GM18526 (cell line): Measurements from ENCODE around the gene TP53TG5.

Experiments used
- POLR2A ChIP-seq: IDR thresholded peaks from 3 replicates; pipeline ENCODE4 v1.6.1; 2011; ENCODE audit not compliant: insufficient read length; ENCODE audit errors: extremely low read depth

The TP53TG5 gene

DNA sequence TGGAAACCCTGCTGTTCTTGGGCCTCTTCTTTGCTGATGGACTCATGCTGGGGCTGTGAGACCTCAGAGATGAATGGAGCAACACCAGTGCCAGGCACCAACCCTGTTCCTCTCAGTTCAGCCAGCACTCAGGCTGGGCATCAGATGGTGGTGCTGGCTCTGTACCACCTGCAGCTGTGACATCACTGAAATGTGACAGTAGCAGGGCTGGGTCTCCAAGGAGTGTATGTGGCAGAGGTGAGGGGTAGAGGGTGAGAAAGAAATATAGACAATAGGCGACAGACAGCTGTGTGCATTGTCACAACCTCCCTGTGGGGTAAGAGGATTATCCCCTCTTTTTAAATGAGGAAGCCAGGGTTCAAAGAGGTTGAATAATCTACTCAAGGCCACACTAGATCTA lies at the start of gene TP53TG5:
TP53TG5 (minus strand) TSS at position 135 of the 400 bp plus-strand sequence; CDS start at position 46, 89 bp downstream.
- no peak for TF ChIP-seq POLR2A

DNA sequence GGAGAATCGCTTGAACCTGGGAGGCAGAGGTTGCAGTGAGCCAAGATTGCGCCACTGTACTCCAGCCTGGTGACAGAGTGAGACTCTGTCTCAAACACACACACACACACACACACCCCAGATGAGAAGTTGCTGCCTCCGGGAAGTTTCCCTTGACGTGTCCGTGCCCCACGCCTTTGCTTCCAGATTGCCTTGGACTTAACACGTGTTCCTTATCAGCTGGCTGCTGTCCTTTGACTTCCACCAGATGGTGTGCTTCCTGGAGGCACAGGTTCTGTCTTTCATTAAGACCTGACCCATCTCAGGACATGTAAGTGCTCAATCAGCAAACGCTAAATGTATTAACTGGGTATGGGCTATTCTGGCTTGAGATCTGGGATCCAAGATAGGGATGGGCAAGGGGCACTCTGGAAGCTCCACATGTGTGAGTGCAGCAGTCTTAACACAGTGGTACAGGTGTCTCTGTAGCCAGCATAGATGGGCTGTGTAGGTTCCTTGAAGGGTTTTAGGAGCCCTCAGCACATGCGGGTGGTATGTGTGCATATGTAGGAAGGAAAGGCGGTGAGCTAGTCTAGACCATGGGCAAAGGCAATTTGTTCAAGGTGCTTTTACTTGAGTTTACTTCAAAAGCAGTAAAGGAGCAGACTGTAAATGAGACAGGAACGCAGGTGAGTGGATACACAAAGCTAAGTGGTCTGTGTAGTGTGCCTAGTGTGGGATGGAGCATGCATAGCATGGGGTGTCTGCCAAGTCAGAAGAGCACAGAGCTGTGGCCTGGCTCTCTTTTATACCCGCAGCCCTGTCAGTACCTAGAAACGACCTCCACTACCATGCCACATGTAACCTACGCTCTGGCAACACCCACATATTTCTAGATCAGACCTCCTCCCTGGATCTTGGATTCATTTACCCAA lies 49.4 kb upstream of the TP53TG5 start:
- TF ChIP-seq POLR2A: no peak

DNA sequence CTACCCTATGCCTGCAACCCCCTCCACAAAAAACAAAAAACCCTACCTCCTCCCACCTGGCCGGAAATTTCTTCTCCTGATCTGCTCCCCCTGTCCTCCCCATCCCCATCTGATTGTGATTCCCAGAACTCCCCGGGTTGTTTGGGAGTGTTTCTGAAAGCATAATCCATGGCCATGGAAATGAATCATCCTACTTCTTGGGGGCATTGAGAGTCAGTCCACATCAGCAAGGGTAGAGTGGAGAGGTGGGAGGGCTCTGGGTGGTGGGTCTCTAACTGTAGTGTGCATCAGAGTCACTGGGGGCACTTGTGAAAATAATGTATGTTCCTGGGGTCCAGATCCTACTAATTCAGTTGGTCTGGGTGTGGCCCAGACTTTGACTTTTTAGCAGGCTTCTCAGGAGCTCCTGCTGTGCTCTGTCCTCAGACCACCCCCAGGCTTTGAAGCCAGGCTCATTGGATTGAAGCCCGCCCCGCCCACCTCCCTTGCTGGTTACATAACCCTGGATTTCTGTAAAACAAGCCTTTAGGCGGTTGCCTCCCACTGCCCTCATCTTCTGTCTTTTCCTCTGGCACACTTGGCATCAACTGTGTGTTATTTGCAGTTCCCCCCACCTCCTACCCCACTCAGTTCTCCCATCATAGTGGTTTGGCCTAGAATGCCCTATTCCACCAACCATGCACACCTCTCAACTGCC lies 48.3 kb upstream of the TP53TG5 start:
- no peak for TF ChIP-seq POLR2A

DNA sequence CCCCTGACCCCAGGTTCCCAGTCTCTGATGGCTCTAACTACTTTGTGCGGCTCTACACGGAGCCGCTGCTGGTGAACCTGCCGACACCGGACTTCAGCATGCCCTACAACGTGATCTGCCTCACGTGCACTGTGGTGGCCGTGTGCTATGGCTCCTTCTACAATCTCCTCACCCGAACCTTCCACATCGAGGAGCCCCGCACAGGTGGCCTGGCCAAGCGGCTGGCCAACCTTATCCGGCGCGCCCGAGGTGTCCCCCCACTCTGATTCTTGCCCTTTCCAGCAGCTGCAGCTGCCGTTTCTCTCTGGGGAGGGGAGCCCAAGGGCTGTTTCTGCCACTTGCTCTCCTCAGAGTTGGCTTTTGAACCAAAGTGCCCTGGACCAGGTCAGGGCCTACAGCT lies 47.4 kb upstream of the TP53TG5 start:
- TF ChIP-seq POLR2A: no peak

DNA sequence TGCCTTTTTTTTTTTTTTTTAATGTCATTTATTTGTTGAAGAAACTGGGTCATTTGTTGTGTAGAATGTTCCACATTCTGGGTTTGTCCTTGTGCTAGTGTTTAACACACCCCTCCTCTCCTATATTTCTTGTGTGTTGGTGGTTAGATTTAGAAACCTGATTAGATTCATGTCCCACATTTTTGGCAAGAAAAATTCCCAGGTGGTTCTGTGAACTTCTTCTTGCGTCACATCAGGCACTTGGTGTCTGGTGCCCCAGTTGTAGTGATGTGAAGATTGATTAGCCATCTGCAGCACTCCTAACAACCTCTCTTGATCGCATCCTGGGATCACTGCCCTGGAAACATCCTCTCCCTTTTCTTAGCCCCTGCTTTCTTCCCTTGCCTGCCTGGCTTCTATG lies 45.6 kb upstream of the TP53TG5 start:
- TF ChIP-seq POLR2A: no peak

DNA sequence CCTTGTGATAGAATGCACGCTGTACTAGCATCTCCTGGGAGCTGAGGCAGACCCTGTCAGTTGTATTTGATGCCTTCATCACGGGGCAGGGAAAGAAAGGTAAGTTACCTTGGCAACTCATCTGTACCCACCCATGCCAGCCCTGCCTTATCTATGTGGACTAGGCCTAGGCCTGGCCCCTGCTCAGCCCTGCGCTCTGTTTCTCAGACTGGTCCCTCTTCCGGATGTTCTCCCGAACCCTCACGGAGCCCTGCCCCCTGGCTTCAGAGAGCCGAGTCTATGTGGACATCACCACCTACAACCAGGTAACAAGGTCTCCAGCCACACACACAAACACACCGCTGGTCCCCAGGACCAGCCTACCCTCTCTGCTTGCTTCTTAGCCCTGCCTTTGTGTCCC lies 42.0 kb upstream of the TP53TG5 start:
- no peak for TF ChIP-seq POLR2A

DNA sequence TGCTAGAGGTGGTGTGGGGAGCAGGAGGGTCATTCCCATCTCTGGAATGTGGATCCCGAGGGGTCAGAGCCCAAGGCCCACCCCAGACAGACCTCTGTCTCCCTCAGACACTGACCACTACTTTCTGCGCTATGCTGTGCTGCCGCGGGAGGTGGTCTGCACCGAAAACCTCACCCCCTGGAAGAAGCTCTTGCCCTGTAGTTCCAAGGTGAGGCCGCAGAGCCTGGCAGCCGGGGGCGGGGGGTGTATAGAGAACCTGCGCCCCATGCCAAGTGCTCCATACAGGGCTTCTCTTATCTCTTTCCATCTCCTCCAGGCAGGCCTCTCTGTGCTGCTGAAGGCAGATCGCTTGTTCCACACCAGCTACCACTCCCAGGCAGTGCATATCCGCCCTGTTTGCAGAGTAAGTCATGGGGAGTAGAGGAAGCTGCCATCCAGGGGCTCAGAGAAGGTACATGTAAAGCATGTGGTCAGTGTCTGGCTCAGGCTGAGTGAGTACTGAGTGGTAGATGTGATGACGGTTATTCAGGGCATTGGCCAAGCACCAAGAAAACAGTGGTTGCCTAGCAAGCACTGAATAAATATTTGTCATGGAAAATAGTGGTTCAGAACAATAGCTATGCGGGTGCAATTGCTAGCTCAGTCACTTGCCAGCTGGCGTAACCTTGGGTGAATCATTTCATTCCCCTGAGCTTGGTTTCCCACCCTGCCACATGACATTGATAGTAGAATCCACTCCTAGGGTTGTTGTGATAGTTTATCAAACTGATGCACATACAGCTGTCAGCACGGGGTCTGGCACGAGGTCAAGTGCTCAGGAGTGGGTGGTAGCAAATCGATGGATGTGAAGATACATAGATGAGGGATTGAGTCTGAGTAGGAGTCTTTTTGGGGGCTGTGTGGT lies 41.3 kb upstream of the TP53TG5 start:
- TF ChIP-seq POLR2A: no peak

DNA sequence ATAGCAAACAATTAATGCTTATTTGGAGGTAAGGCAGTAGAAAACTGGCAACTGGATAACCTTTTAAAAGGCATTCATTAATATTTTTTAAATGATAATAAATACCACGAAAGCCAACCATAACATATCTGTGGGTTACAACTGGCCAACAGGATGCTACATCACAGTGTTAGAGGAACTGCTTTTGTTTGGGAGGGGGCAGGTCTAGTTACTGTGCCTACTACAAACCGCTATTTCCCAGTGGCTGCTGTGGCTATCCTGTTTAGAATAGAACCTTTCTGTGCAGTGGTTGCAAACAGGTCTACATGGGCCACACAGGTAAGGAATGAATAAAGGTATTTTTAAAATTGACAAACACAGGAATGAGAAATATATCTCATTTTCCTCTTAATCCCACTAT lies 38.8 kb upstream of the TP53TG5 start:
- TF ChIP-seq POLR2A: no peak

DNA sequence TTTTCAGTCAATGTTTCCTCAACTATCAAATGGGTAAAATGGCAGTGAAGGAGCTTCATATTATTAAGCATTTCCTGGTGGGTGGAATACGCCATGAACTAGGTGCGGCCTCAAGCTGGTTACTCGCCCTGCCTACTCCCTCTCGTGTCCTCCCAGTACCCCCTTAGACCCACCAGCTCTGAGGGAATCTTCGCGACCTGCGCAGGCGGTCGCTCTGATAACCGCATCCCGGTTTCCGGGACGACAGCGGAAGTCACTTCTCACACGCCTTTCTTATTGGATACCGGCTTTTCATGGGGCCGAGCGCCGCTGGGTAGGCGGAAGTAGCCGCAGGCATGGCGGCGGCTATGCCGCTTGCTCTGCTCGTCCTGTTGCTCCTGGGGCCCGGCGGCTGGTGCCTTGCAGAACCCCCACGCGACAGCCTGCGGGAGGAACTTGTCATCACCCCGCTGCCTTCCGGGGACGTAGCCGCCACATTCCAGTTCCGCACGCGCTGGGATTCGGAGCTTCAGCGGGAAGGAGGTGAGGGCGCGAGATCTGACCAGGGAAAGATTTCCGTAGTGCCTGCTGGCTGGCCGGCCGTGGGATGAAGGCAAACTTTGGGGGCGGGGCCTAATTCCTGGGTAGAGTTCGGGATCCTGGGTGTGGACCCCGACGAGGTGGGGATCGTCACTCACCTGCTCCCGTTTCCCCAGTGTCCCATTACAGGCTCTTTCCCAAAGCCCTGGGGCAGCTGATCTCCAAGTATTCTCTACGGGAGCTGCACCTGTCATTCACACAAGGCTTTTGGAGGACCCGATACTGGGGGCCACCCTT lies 37.9 kb upstream of the TP53TG5 start, which contains the start of gene PIGT:
PIGT (plus strand) TSS at position 320 of the 816 bp plus-strand sequence; CDS start at position 336, 16 bp downstream.
- peak; percentile 96 for TF ChIP-seq POLR2A

DNA sequence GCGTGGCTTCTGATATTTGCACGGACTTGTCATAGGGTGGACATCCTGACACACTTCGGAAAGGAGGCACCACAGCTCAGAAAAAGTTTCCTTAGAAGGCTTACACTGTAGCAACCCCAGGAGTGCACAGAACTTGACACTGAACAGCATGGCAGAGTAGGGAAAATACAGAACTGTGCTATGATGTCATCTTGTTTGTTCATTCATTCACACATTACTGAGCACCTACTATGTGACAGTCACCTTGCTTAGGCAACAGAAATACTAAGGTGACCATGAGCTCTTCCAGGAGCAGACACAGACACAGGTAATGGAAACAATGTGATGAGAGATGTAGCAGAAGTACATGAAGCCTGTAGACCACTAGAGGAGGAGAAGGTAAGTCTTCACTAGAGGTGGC lies 35.4 kb upstream of the TP53TG5 start:
- no peak for TF ChIP-seq POLR2A

DNA sequence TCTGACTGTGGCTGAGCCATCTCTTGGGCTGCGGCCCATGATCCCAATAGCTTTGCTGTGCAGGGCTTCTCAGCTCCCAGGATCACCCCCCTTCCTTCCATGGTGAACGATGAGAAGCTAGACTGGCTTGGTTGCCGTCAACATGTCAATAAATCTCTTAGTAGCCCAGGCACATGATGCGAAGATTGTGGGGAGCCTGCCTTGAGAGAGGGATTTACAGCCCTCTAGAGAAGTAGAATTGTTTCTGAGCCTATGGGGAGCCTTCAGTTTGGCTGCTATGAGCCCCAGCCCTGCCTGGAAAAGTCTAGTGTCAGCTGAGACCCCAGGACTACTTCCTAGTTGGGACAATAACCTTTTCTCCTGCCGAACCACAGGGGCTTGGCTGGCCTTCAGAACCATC lies 34.5 kb upstream of the TP53TG5 start:
- no peak for TF ChIP-seq POLR2A

DNA sequence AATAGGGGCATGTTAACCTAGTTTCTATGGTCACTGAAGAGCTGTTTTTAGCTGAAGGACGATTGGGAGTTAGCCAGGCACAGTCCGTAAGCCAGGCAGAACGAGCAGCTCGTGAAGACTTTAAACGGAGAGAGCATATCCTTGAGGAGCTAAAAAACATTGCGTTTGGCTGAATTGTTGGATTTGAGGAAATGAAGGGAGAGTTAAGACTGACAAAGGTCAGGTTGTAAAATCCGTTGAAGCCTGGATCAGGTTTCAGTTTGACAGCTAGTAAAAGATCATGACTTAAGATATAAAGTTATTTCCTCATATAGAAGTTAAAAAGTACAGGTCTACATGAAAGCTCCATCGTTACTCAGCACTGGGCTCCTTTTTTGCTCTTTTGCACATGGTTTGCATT lies 32.8 kb upstream of the TP53TG5 start:
- no peak for TF ChIP-seq POLR2A

DNA sequence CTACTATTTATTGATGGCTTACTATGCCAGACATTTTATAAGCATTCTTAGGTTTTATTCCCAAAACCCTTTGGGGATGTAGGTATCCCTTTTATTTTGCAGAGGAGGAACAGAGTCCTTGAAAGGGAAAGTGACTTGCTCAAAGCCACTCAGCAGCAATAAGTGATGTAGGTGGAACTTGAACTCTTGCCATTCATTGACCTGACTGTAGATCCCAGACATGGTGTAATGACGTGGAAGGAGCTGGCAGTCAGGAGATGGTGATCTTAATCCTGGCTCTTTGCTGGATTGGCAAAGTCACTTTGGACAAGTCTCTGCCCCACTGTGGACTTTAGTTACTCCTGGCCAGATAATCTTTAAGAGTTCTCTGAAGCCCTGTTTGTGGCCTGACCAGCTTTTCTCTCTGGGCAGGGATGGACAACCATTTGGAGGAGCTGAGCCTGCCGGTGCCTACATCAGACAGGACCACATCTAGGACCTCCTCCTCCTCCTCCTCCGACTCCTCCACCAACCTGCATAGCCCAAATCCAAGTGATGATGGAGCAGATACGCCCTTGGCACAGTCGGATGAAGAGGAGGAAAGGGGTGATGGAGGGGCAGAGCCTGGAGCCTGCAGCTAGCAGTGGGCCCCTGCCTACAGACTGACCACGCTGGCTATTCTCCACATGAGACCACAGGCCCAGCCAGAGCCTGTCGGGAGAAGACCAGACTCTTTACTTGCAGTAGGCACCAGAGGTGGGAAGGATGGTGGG lies 31.6 kb upstream of the TP53TG5 start:
- TF ChIP-seq POLR2A: no peak
